Measurements from ENCODE around the gene TEX19. TPM values are rescaled to one million over a fixed set of nuclear protein-coding genes. Genes with fewer than 3 reads are reported as not detected.
A peak's percentile ranks its signal among the peaks of the same experiment; 100 is the strongest.

Gene TEX19
- total RNA-seq, 4 donors from 2014 or later = not detected

- WGBS, 2 donors (ENCODE audit: low coverage in 1 of 2) = no CpG with 5 or more reads among the region's 11 CpGs
Measured at GRCh38 chr17:82382933-82383255, 23.8 kb downstream of the TEX19 start.

GRCh38 chr17:82383411-82383810, 24.4 kb downstream of the TEX19 start:
- Histone ChIP-seq H3K27ac (peak overlapping the region in 1 of 4 donors; percentile 74), H3K4me3 (no peak overlapping the region), H3K36me3 (no peaks in the 10 kb centered on the region), H3K4me1 (peaks cover 0 to 28% (median 17%) of the 10 kb centered on the region in 3 donors), H3K27me3 (peaks cover 93% of the 10 kb centered on the region), H3K9me3 (no peaks in the 10 kb centered on the region)
- no peak for ATAC-seq
- WGBS, 2 donors (ENCODE audit: low coverage in 1 of 2) = no CpG with 5 or more reads among the region's 18 CpGs
- no peak for TF ChIP-seq POLR2A (IDR thresholded peaks at IDR 0.05)
- TF ChIP-seq POLR2AphosphoS5 (IDR thresholded peaks at IDR 0.05) = no peak

More at GRCh38 chr17:82382933-82383255, 23.8 kb downstream of the TEX19 start:
- Histone ChIP-seq H3K4me3 (no peak overlapping the region), H3K36me3 (no peaks in the 10 kb centered on the region), H3K27ac (no peak overlapping the region), H3K9me3 (no peaks in the 10 kb centered on the region), H3K27me3 (peaks cover 93% of the 10 kb centered on the region), H3K4me1 (peaks cover 0 to 28% (median 17%) of the 10 kb centered on the region in 3 donors)
- no peak for TF ChIP-seq EP300 (IDR thresholded peaks at IDR 0.05)
- no peak for TF ChIP-seq CTCF (IDR thresholded peaks at IDR 0.05)
- TF ChIP-seq POLR2A (IDR thresholded peaks at IDR 0.05) = no peak
- TF ChIP-seq POLR2AphosphoS5 (IDR thresholded peaks at IDR 0.05) = no peak
- ATAC-seq = no peak

GRCh38 chr17:82384051-82384729, 25.1 kb downstream of the TEX19 start:
- Histone ChIP-seq H3K4me1 (peaks cover 0 to 28% (median 17%) of the 10 kb centered on the region in 3 donors), H3K27ac (peak overlapping the region in 1 of 4 donors; percentile 74), H3K4me3 (no peak overlapping the region), H3K27me3 (peaks cover 85% of the 10 kb centered on the region), H3K36me3 (no peaks in the 10 kb centered on the region), H3K9me3 (no peaks in the 10 kb centered on the region)
- ATAC-seq = no peak
- 67% methylated on average over 3 of the region's 22 CpGs; no CpG with 5 or more reads in 1 of the 2 donors for WGBS, 2 donors (ENCODE audit: low coverage in 1 of 2)
- TF ChIP-seq POLR2A (IDR thresholded peaks at IDR 0.05) (no peak), EP300 (IDR thresholded peaks at IDR 0.05) (no peak), CTCF (IDR thresholded peaks at IDR 0.05) (no peak), POLR2AphosphoS5 (IDR thresholded peaks at IDR 0.05) (no peak)

GRCh38 chr17:82384730-82385481, 25.9 kb downstream of the TEX19 start:
- ATAC-seq = no peak
- no CpG with 5 or more reads among the region's 26 CpGs for WGBS, 2 donors (ENCODE audit: low coverage in 1 of 2)
- peak overlapping the region in 2 of 4 donors; percentile 54 to 74 for H3K27ac ChIP-seq

More at GRCh38 chr17:82384730-82385481, 25.9 kb downstream of the TEX19 start:
- Histone ChIP-seq H3K27me3 (peaks cover 78% of the 10 kb centered on the region), H3K36me3 (no peaks in the 10 kb centered on the region), H3K9me3 (no peaks in the 10 kb centered on the region), H3K4me1 (peaks cover 0 to 28% (median 17%) of the 10 kb centered on the region in 3 donors), H3K4me3 (no peak overlapping the region)
- no peak for TF ChIP-seq EP300 (IDR thresholded peaks at IDR 0.05)
- TF ChIP-seq POLR2AphosphoS5 (IDR thresholded peaks at IDR 0.05) = no peak
- no peak for TF ChIP-seq POLR2A (IDR thresholded peaks at IDR 0.05)
- TF ChIP-seq CTCF (IDR thresholded peaks at IDR 0.05) = no peak
